GM18909 (cell line): Measurements from ENCODE around the gene OR6J1.
"Not testable (repeated sequence)": the region's sequence is repeated elsewhere in the genome, so short reads cannot be mapped to it uniquely, and the experiment has no call there.

Experiments
- ATAC-seq: cut with Tn5 transposase; IDR thresholded peaks from one replicate; pipeline ENCODE4 v1.9.1; 2021; ENCODE audit warnings: mild to moderate bottlenecking; ENCODE audit not compliant: unreplicated experiment, poor library complexity

Gene OR6J1

GRCh38 chr14:22644305-22644635 lies at the start of gene OR6J1:
TSS of gene OR6J1 (minus strand) at chr14:22644352. CDS start at chr14:22634811, 9,541 bp downstream.
- no peak for ATAC-seq

GRCh38 chr14:22692194-22692593 lies 48.0 kb upstream of the OR6J1 start:
- no peak for ATAC-seq

- ATAC-seq, result no peak
Observed at GRCh38 chr14:22691171-22691570, 47.0 kb upstream of the OR6J1 start.

DNA sequence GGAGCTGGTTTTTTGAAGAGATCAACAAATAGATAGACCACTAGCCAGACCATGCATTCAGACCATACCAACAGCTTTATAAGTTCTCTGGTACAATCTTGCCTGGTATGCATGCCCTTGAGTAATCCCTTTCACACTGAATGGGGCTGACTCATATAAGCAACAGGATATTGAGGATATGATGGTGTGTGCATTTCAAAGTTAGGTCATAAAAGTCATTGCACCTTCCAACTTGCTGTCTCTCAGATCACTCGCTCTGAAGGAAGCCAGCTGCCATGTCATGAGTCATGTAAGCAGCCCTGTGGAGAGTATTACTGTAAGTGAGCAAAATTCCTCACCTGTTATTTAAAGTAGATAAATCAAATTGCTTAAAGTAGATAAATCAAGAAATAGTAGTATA lies 45.0 kb upstream of the OR6J1 start:
- ATAC-seq, result no peak

DNA sequence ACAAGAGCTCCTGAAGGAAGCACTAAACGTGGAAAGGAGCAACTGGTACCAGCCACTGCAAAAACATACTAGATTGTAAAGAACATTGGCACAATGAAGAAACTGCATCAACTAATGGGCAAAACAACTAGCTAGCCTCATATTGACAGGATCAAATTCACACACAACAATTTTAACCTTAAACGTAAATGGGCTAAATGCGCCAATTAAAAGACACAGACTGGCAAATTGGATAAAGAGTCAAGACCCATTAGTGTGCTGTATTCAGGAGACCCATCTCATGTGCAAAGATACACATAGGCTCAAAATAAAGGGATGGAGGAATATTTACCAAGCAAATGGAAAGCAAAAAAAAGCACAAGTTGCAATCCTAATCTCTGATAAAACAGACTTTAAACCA lies 43.8 kb upstream of the OR6J1 start:
- ATAC-seq, result not testable (repeated sequence)

- not testable (repeated sequence) for ATAC-seq
Observed at GRCh38 chr14:22686176-22686611, 42.0 kb upstream of the OR6J1 start.

DNA sequence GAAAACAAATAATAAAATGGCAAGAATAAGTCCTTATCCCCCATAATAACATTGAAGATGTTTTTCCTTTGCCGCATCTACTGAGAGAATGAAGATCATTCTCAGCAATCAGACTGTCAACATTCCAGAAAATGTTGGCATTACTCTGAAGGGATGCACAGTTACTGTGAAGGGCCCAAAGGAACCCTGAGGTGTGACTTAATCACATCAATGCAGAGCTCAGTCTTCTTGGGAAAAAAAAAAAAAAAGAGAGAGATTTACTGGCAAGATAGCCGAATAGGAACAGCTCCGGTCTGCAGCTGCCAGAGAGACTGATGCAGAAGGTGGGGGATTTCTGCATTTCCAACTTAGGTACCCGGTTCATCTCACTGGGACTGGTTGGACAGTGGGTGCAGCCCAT lies 41.3 kb upstream of the OR6J1 start:
- ATAC-seq, result no peak

DNA sequence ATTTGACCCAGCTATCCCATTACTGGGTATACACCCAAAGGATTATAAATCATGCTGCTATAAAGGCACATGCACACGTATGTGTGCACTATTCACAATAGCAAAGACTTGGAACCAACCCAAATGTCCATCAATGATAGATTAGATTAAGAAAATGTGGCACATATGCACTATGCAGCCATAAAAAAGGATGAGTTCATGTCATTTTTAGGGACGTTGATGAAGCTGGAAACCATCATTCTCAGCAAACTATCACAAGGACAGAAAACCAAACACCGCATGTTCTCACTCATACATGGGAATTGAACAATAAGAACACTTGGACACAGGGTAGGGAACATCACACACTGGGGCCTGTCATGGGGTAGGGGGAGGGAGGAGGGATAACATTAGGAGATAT lies 39.3 kb upstream of the OR6J1 start:
- not testable (repeated sequence) for ATAC-seq

GRCh38 chr14:22678221-22678620 lies 34.1 kb upstream of the OR6J1 start:
- no peak for ATAC-seq

DNA sequence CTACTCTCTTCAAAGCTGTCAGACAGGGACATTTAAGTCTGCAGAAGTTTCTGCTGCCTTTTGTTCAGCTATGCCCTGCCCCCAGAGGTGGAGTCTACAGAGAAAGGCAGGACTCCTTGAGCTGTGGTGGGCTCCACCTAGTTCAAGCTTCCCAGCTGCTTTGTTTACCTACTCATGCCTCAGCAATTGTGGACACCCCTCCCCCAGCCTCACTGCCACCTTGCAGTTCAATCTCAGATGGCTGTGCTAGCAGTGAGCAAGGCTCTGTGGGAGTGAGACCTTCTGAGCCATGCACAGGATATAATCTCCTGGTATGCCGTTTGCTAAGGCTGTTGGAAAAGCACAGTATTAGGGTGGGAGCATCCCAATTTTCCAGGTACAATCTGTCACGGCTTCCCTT lies 33.4 kb upstream of the OR6J1 start:
- not testable (repeated sequence) for ATAC-seq

DNA sequence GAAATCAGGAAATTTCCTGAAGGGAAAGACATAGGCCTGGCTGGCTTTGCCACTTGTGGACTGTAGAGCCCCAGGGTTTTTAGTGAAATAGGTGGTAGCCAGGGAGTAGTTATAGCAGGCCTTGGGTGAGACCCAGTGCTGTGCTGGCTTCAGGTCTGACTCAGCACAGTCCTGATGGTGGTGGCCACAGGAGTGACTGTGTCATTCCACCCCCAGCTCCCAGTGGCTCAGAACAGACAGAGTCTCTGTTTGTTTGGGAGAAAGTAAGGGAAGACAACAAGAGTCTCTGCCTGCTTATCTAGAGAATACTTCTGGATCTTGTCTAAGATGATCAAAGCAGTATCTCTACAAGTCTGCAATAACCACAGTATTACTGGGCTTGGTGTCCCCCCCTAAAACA lies 27.5 kb upstream of the OR6J1 start:
- ATAC-seq, result no peak

GRCh38 chr14:22668863-22669262 lies 24.7 kb upstream of the OR6J1 start:
- ATAC-seq, result no peak

GRCh38 chr14:22668417-22668816 lies 24.3 kb upstream of the OR6J1 start:
- ATAC-seq, result no peak

- no peak for ATAC-seq
Observed at GRCh38 chr14:22667881-22668280, 23.7 kb upstream of the OR6J1 start.

DNA sequence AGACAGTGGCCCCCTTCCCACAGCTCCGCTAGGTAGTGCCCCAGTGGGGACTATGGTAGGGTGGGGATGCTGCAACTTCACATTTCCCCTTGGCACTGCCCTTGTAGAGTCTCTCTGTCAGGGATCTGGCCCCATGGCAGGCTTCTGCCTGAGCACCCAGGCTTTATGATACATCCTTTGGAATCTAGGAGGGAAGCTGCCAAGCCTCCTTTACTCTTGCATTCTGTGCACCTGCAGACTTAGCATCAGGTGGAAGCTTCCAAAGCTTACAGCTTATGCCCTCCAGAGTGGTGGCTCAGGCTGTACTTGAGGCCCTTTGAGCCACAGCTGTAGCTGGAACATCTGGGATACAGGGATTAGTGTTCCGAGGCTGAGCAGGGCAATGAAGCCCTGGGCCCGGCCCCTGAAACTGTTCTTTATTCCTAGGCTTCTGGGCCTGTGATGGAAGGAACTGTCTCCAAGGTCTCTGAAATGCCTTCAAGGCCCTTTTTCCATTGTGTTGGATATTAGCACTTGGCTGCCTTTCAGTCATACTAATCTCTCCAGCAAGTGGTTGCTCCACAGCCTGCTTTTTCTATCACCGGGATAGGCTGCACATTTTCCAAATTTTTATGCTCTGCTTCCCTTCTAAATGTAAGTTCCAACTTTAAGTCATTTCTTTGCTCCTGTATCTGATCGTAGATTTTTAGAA lies 22.2 kb upstream of the OR6J1 start:
- ATAC-seq, result no peak

DNA sequence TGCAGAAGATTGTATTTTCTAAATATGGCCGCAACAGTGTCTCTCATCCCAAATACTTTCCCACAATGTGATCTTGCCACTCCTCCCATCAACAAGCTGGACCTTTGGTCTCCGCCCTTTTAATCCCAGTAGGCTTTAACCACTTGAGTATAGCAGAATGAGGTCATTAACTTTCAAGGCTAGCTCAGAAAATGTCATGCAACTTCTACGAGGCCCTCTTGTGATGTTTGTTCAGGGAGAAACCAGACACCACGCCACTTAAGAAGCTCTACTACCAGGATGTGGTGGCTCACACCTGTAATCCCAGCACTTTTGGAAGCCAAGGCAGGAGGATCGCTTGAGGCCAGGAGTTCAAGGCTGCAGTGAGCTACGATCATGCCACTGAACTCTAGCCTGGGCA lies 20.1 kb upstream of the OR6J1 start:
- ATAC-seq, result no peak

DNA sequence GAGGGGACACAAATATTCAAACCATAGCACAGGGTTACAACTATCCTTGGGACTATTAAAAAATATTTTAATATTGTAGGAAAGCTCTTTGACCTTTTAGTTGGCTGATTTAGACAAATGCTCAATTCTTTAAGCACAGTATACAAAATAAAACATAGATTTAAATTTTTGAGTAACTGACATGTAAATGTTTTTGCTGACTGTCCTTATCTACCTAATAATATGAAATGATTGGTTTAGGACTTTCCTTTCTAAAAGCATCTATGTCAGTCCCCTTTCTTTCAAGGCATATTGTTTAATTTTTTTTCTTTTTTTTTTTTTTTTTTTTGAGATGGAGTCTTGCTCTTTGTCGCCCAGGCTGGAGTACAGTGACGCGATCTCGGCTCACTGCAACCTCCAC lies 16.5 kb upstream of the OR6J1 start:
- ATAC-seq, result no peak

- ATAC-seq, result no peak
Observed at GRCh38 chr14:22658946-22659345, 14.8 kb upstream of the OR6J1 start.

GRCh38 chr14:22657861-22658260 lies 13.7 kb upstream of the OR6J1 start:
- ATAC-seq, result no peak

DNA sequence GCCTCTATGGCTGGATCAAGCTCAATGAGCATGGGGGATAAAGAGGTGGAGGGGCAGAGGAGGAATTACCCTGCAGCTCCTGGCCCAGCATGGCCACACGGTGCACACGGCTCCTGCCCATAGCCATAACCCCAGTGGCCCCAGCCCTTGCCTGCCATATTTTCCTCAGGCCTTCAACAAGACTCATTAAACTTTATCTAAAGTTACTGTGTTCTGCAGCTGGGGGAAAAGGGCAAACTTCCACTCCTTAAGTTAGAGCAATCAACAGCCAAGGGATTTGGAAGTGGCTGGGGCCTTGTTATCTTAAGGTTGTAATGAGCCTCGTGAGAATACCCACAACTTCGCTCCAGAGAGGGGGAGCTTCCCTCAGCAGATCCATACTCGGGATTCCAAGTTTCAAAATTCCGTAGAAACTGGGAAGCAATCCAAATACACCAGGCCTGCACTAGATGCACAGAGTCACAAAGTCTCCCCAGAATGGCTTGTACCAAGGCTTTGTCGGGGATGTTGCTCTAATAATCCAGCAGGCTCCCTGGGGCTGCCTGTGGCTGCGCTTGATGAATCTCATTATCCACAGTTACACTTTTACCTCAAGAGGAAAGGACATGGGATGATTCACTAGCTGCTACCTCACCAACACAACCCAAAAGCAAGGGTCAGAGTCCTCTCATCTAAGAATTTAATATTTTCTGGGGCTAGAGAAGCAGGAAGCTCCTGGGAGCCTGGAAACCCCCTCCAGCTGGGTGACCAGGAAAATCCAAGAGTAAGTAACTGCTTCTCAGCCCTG lies 13.0 kb upstream of the OR6J1 start:
- no peak for ATAC-seq

- ATAC-seq, result no peak
Observed at GRCh38 chr14:22656226-22656625, 12.1 kb upstream of the OR6J1 start.
